ENCODE data around the gene TAL1.
A peak's percentile ranks its signal among the peaks of the same experiment; 100 is the strongest.

DNA sequence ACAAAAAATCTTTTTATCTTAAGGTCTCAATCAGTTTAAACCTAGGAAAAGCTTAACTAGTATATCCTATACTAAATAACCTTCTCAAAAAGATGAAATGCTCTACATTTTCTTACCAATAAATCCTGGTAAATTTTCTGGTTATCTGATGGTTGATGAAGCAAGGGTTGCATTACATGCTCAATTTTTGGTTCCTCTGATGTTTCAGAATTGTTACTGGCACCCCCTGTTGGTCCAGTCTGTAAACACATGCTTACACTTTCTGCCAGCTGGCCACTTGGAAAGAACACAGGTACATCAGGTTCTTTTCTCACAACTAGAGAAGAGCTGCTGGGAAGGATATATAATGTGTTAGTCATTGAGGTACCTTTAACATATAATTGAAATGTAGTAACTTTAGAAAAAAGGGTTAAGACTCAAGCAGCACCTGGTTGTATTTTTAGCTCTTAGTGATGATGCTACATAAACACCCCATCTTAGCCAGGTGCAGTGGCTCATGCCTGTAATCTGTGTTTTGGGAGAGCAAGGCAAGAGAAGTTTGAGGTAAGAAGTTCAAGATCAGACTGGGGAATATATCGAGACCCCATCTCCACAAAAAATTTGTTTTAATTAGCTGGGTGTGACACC is 30.9 kb upstream of the TAL1 start:
- TF ChIP-seq, protein P1, sequence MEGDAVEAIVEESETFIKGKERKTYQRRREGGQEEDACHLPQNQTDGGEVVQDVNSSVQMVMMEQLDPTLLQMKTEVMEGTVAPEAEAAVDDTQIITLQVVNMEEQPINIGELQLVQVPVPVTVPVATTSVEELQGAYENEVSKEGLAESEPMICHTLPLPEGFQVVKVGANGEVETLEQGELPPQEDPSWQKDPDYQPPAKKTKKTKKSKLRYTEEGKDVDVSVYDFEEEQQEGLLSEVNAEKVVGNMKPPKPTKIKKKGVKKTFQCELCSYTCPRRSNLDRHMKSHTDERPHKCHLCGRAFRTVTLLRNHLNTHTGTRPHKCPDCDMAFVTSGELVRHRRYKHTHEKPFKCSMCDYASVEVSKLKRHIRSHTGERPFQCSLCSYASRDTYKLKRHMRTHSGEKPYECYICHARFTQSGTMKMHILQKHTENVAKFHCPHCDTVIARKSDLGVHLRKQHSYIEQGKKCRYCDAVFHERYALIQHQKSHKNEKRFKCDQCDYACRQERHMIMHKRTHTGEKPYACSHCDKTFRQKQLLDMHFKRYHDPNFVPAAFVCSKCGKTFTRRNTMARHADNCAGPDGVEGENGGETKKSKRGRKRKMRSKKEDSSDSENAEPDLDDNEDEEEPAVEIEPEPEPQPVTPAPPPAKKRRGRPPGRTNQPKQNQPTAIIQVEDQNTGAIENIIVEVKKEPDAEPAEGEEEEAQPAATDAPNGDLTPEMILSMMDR (conservative IDR thresholded peaks at IDR 0.05 in 1 of 2, IDR thresholded peaks at IDR 0.05 in 1 of 2; ENCODE audit: low read depth in 1 of 2, low read length in 2 of 2): peak; percentile 63 to 74
- no peak for TF ChIP-seq EZH2 (IDR thresholded peaks at IDR 0.05; ENCODE audit: low read length, missing control alignments)

Measured in fibroblast of lung (primary cell).